Keratinocyte (primary cell): ENCODE results near the gene OR6J1. TPM values are rescaled to one million over a fixed set of nuclear protein-coding genes. Genes with fewer than 3 reads are reported as not detected.

Experiments used
- DNase-seq: peaks from one replicate; pipeline ENCODE4 v3.0.0-alpha.2; 2011; ENCODE audit warnings: low read depth, missing footprints, low spot score
- FAIRE-seq: peaks from 2 replicates; lab custom pipeline; 2011; peaks lifted over from hg19 to GRCh38; lab: Jason Lieb, UNC
- H2AFZ ChIP-seq: 2 replicates; pipeline ENCODE4 v1.6.0; 2012; ENCODE audit warnings: low read length, control low read depth, inconsistent platforms; ENCODE audit not compliant: control insufficient read depth
- H3K27ac ChIP-seq: 2 replicates; pipeline ENCODE4 v1.5.1; 2011; ENCODE audit warnings: low read length; ENCODE audit not compliant: control insufficient read depth, insufficient read depth
- H3K27me3 ChIP-seq: 3 replicates; pipeline ENCODE4 v1.6.0; 2011; ENCODE audit warnings: low read length; ENCODE audit not compliant: control insufficient read depth, insufficient read depth; ENCODE audit errors: extremely low read depth
- H3K36me3 ChIP-seq, 2 experiments: 2 replicates in 1 of 2; 3 replicates in 1 of 2; pipeline ENCODE4 v1.5.1; 2011; ENCODE audit warnings: low read length in 2 of 2, mild to moderate bottlenecking in 1 of 2; ENCODE audit not compliant: control insufficient read depth in 2 of 2, insufficient read depth in 2 of 2; ENCODE audit errors: extremely low read depth in 1 of 2
- H3K4me1 ChIP-seq: 3 replicates; pipeline ENCODE4 v1.5.1; 2011; ENCODE audit warnings: low read length; ENCODE audit not compliant: control insufficient read depth, insufficient read depth; ENCODE audit errors: extremely low read depth
- H3K4me2 ChIP-seq: 3 replicates; pipeline ENCODE4 v1.6.0; 2011; ENCODE audit warnings: low read depth, low read length; ENCODE audit not compliant: control insufficient read depth, insufficient read depth; ENCODE audit errors: extremely low read depth
- H3K4me3 ChIP-seq, 3 experiments: fragments of 200-600 bp in 1 of 3; sonication (generic) in 1 of 3; 2 replicates in 2 of 3; 3 replicates in 1 of 3; pipeline ENCODE4 v1.5.1; 2011 to 2016; ENCODE audit warnings: low read length in 3 of 3, mild to moderate bottlenecking in 3 of 3, control low read depth in 2 of 3, inconsistent platforms in 1 of 3, low read depth in 1 of 3, mixed read lengths in 1 of 3, mixed run types in 1 of 3, moderate library complexity in 1 of 3; ENCODE audit not compliant: control insufficient read depth in 2 of 3, insufficient read depth in 2 of 3; ENCODE audit errors: extremely low read depth in 1 of 3
- H3K79me2 ChIP-seq: 2 replicates; pipeline ENCODE4 v1.6.0; 2012; ENCODE audit warnings: low read length; ENCODE audit not compliant: control insufficient read depth, insufficient read depth
- H3K9ac ChIP-seq: 3 replicates; pipeline ENCODE4 v1.6.0; 2011; ENCODE audit warnings: low read length; ENCODE audit not compliant: control insufficient read depth, insufficient read depth; ENCODE audit errors: extremely low read depth
- H3K9me1 ChIP-seq: 3 replicates; pipeline ENCODE4 v1.6.0; 2011; ENCODE audit warnings: low read length; ENCODE audit not compliant: control insufficient read depth, insufficient read depth; ENCODE audit errors: extremely low read depth
- H3K9me3 ChIP-seq: 2 replicates; pipeline ENCODE4 v1.5.1; 2012; ENCODE audit warnings: low read depth, low read length; ENCODE audit not compliant: control insufficient read depth
- H4K20me1 ChIP-seq: 3 replicates; pipeline ENCODE4 v1.6.0; 2011; ENCODE audit warnings: low read length; ENCODE audit not compliant: control insufficient read depth, insufficient read depth; ENCODE audit errors: extremely low read depth
- CTCF ChIP-seq, 3 experiments: IDR thresholded peaks in 1 of 3; conservative IDR thresholded peaks in 1 of 3; optimal IDR thresholded peaks in 1 of 3; 2 replicates in 2 of 3; 3 replicates in 1 of 3; pipeline versions ENCODE3 to v1.5.1; 2011; ENCODE audit warnings: low read length in 3 of 3, mild to moderate bottlenecking in 3 of 3, moderate library complexity in 2 of 3, control low read depth in 1 of 3, inconsistent platforms in 1 of 3; ENCODE audit not compliant: insufficient read depth in 2 of 3; ENCODE audit errors: extremely low read depth in 1 of 3
- EZH2 ChIP-seq: IDR thresholded peaks from one replicate; pipeline ENCODE4 v1.6.1; 2012; ENCODE audit warnings: inconsistent platforms, mild to moderate bottlenecking, low read length, moderate library complexity
- dilution Hi-C: fragments of 300-500 bp; cut with MboI; formaldehyde crosslinking; loops from one replicate; pipeline ENCODE4 v1.7.0; 2020; ENCODE audit warnings: low sequenced_read_pairs; ENCODE audit not compliant: extremely low pct_ligation_motif_present
- polyA plus RNA-seq, 5 experiments: library from polyadenylated mRNA; depleted of rRNA in 3 of 5; stranded (reverse) in 3 of 5; stranded (forward) in 1 of 5; unstranded in 1 of 5; fragments of >200 nt; gene quantifications; 1 replicate in 1 of 5; 2 replicates in 3 of 5; 3 replicates in 1 of 5; pipeline versions ENCODE4 v1.2.1 to v1.2.3, GENCODE V29; 2011 to 2012; ENCODE audit warnings: missing spikeins in 2 of 5, low read depth in 1 of 5, low replicate concordance in 1 of 5

The OR6J1 gene
- polyA plus RNA-seq, 1 donor (not counting 4 experiments of a cell fraction or from before 2014, with no cell fraction given): not detected

GRCh38 chr14:22660654-22661053, 16.5 kb upstream of the OR6J1 start:
- Histone ChIP-seq H3K27me3 (no peaks in the 10 kb centered on the region), H3K4me1 (no peaks in the 10 kb centered on the region), H3K9me1 (no peaks in the 10 kb centered on the region), H3K36me3 (no peaks in the 10 kb centered on the region), H2AFZ (no peak overlapping the region), H3K27ac (no peak overlapping the region), H3K9me3 (no peaks in the 10 kb centered on the region), H3K4me2 (no peak overlapping the region), H3K79me2 (no peaks in the 10 kb centered on the region), H4K20me1 (no peaks in the 10 kb centered on the region), H3K4me3 (no peak overlapping the region), H3K9ac (no peak overlapping the region)
- dilution Hi-C loops: no loop called here
- DNase-seq (no peak), FAIRE-seq (no peak)
- TF ChIP-seq EZH2: no peak
- TF ChIP-seq CTCF (optimal IDR thresholded peaks at IDR 0.05 in 1 of 3, IDR thresholded peaks at IDR 0.05 in 1 of 3, conservative IDR thresholded peaks at IDR 0.05 in 1 of 3; ENCODE audit: extremely low read depth in 1 of 3, insufficient read depth in 2 of 3, low read length in 3 of 3): no peak

- no peak overlapping the region for H3K27ac ChIP-seq
- no peaks in the 10 kb centered on the region for H3K36me3 ChIP-seq
- no peak overlapping the region for H3K4me3 ChIP-seq
- FAIRE-seq (no peak), DNase-seq (no peak)
- no peaks in the 10 kb centered on the region for H3K9me3 ChIP-seq
- TF ChIP-seq CTCF (optimal IDR thresholded peaks at IDR 0.05 in 1 of 3, IDR thresholded peaks at IDR 0.05 in 1 of 3, conservative IDR thresholded peaks at IDR 0.05 in 1 of 3; ENCODE audit: extremely low read depth in 1 of 3, insufficient read depth in 2 of 3, low read length in 3 of 3) (no peak), EZH2 (no peak)
- no peaks in the 10 kb centered on the region for H3K9me1 ChIP-seq
- no peaks in the 10 kb centered on the region for H4K20me1 ChIP-seq
- no peak overlapping the region for H2AFZ ChIP-seq
- no peaks in the 10 kb centered on the region for H3K4me1 ChIP-seq
- dilution Hi-C loops: no loop called here
- no peak overlapping the region for H3K9ac ChIP-seq
- no peaks in the 10 kb centered on the region for H3K27me3 ChIP-seq
- no peak overlapping the region for H3K4me2 ChIP-seq
- no peaks in the 10 kb centered on the region for H3K79me2 ChIP-seq
Observed at GRCh38 chr14:22658946-22659345, 14.8 kb upstream of the OR6J1 start.
